PC-9 (cell line): ENCODE results near the gene HOXD3. TPM values are rescaled to one million over a fixed set of nuclear protein-coding genes. Genes with fewer than 3 reads are reported as not detected.

Experiments
- BruUV-seq: library from RNA; stranded (reverse); fragments of 400-500 nt; replicated peaks from 2 replicates; lab custom pipeline; 2021; lab: Mats Ljungman, UMichigan
- CTCF ChIA-PET: fragments of 300-600 bp; sonication (Branson Sonifier 250); formaldehyde crosslinking; loops from one replicate; lab custom pipeline; 2022; ENCODE audit warnings: antibody characterized with exemption; lab: Charles Lee
- POLR2A ChIA-PET: fragments of 300-600 bp; sonication (Branson Sonifier 250); formaldehyde crosslinking; loops from one replicate; lab custom pipeline; 2022; ENCODE audit warnings: antibody characterized with exemption; ENCODE audit not compliant: unreplicated experiment; lab: Charles Lee
- DNase-seq, 2 experiments: peaks; one replicate each; pipeline versions ENCODE4 v3.0.0 to v3.0.0-alpha.2; 2015 to 2022; ENCODE audit warnings: mixed read lengths in 1 of 2
- H2AFZ ChIP-seq: fragments of 200-600 bp; sonication (generic); 2 replicates; pipeline ENCODE4 v1.8.1; 2017; ENCODE audit warnings: antibody characterized with exemption
- H3F3A ChIP-seq: fragments of 200-600 bp; sonication (generic); 2 replicates; pipeline ENCODE4 v1.8.1; 2017; ENCODE audit warnings: antibody characterized with exemption, mild to moderate bottlenecking, low read depth; ENCODE audit not compliant: insufficient read depth
- H3K27ac ChIP-seq: fragments of 200-600 bp; sonication (generic); 2 replicates; pipeline ENCODE4 v1.6.1; 2016; ENCODE audit warnings: mixed run types
- H3K27me3 ChIP-seq: fragments of 200-600 bp; sonication (generic); 2 replicates; pipeline ENCODE4 v1.6.1; 2016; ENCODE audit warnings: low read depth, mixed run types; ENCODE audit not compliant: insufficient read depth
- H3K36me3 ChIP-seq: fragments of 200-600 bp; sonication (generic); 2 replicates; pipeline ENCODE4 v1.6.1; 2016; ENCODE audit warnings: low read depth, mixed run types
- H3K4me1 ChIP-seq: fragments of 200-600 bp; sonication (generic); replicated peaks from 2 replicates; pipeline ENCODE4 v1.6.1; 2016; ENCODE audit warnings: mixed run types; ENCODE audit not compliant: insufficient read depth
- H3K4me2 ChIP-seq: fragments of 200-600 bp; sonication (generic); 2 replicates; pipeline ENCODE4 v1.6.1; 2017; ENCODE audit warnings: mixed run types
- H3K4me3 ChIP-seq: fragments of 200-600 bp; sonication (generic); 2 replicates; pipeline ENCODE4 v1.6.1; 2016; ENCODE audit warnings: mixed run types
- H3K79me2 ChIP-seq: fragments of 200-600 bp; sonication (generic); 2 replicates; pipeline ENCODE4 v1.6.1; 2017; ENCODE audit warnings: low read depth, mixed run types
- H3K9me2 ChIP-seq: fragments of 200-600 bp; sonication (generic); 2 replicates; pipeline ENCODE4 v1.8.1; 2017; ENCODE audit warnings: mild to moderate bottlenecking; ENCODE audit not compliant: insufficient read depth
- H3K9me3 ChIP-seq: fragments of 200-600 bp; sonication (generic); 2 replicates; pipeline ENCODE4 v1.8.1; 2016; ENCODE audit warnings: low read depth; ENCODE audit not compliant: insufficient read depth
- H4K20me1 ChIP-seq: fragments of 200-600 bp; sonication (generic); 2 replicates; pipeline ENCODE4 v1.8.1; 2017; ENCODE audit not compliant: insufficient read depth
- CTCF ChIP-seq: fragments of 200-600 bp; sonication (generic); conservative IDR thresholded peaks from 2 replicates; pipeline ENCODE4 v1.6.1; 2017; ENCODE audit warnings: mixed run types, antibody characterized with exemption, mild to moderate bottlenecking, moderate library complexity
- EZH2 ChIP-seq: fragments of 200-600 bp; sonication (generic); IDR thresholded peaks from 2 replicates; pipeline ENCODE4 v1.8.0; 2017; ENCODE audit warnings: antibody characterized with exemption, low read depth
- intact Hi-C: fragments of 100-400 bp; cut with micrococcal nuclease; formaldehyde crosslinking; loops from one replicate; pipeline ENCODE4 v1.10.0; 2022; ENCODE audit not compliant: unreplicated experiment
- total RNA-seq: library from RNA; stranded (reverse); gene quantifications from 2 replicates; pipeline ENCODE4 v1.2.3, GENCODE V29; 2021

The HOXD3 gene
- total RNA-seq, 1 experiment from 2014 or later, result not detected

DNA sequence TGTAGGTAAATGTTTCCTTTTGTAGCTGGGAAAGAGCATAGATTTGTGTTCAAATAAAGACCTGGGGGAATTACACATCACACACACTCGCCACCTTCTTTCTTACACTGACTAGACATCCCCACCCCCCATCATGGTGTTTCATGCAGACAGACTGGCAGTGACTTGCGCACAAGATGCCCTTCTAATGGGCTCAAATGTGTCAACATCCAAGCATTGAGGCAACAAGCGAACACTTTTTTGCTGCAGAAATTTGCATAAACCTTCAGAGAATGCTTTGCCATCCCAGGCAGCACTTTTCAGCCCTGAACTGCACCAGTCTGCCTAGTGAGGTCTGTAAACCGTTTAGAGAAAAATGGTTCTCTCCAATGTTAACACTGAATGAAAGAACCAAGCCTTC lies 23.1 kb upstream of the HOXD3 start:
- Histone ChIP-seq H3K79me2 (no peaks in the 10 kb centered on the region), H2AFZ (no peak overlapping the region), H3K27me3 (peaks cover 26% of the 10 kb centered on the region), H3K4me1 (no peaks in the 10 kb centered on the region), H4K20me1 (no peaks in the 10 kb centered on the region), H3F3A (no peaks in the 10 kb centered on the region), H3K36me3 (no peaks in the 10 kb centered on the region), H3K9me2 (no peaks in the 10 kb centered on the region), H3K27ac (no peak overlapping the region), H3K9me3 (no peaks in the 10 kb centered on the region), H3K4me2 (no peak overlapping the region), H3K4me3 (no peak overlapping the region)
- TF ChIP-seq CTCF (no peak), EZH2 (no peak)
- intact Hi-C loops, result loop anchor here (2.0 kb wide), 1 partner anchor 505 kb away; no protein-coding TSS in a partner anchor
- ChIA-PET CTCF (no interaction called here), POLR2A (no interaction called here)
- BruUV-seq, result no TSS peak
- DNase-seq, result no peak

- H3F3A ChIP-seq, result no peaks in the 10 kb centered on the region
- no peaks in the 10 kb centered on the region for H4K20me1 ChIP-seq
- ChIA-PET CTCF (no interaction called here), POLR2A (no interaction called here)
- H3K36me3 ChIP-seq, result no peaks in the 10 kb centered on the region
- BruUV-seq, result no TSS peak
- peaks cover 21% of the 10 kb centered on the region for H3K27me3 ChIP-seq
- no peaks in the 10 kb centered on the region for H3K9me3 ChIP-seq
- H3K4me1 ChIP-seq, result no peaks in the 10 kb centered on the region
- H3K9me2 ChIP-seq, result no peaks in the 10 kb centered on the region
- H3K27ac ChIP-seq, result no peak overlapping the region
- no peak overlapping the region for H3K4me3 ChIP-seq
- no peak for DNase-seq
- H3K4me2 ChIP-seq, result no peak overlapping the region
- H3K79me2 ChIP-seq, result no peaks in the 10 kb centered on the region
- intact Hi-C loops, result loop anchor here (1.0 to 2.0 kb wide), 2 partner anchors 504 to 517 kb away; no protein-coding TSS in a partner anchor
- TF ChIP-seq EZH2 (no peak), CTCF (no peak; the same call in 1 of the 2 replicates)
- H2AFZ ChIP-seq, result no peak overlapping the region
Observed at GRCh38 chr2:176135035-176135440, 22.1 kb upstream of the HOXD3 start.

GRCh38 chr2:176136374-176137251 lies 20.5 kb upstream of the HOXD3 start:
- H3K27me3 ChIP-seq, result peaks cover 8% of the 10 kb centered on the region
- no peaks in the 10 kb centered on the region for H3K9me3 ChIP-seq
- H3K4me1 ChIP-seq, result no peaks in the 10 kb centered on the region
- ChIA-PET POLR2A (no interaction called here), CTCF (no interaction called here)
- TF ChIP-seq CTCF (no peak), EZH2 (no peak)
- intact Hi-C loops, result no loop called here
- no TSS peak for BruUV-seq
- DNase-seq, result no peak
- no peaks in the 10 kb centered on the region for H3K79me2 ChIP-seq
- H3K9me2 ChIP-seq, result no peaks in the 10 kb centered on the region
- no peak overlapping the region for H3K4me3 ChIP-seq
- no peaks in the 10 kb centered on the region for H4K20me1 ChIP-seq
- no peak overlapping the region for H2AFZ ChIP-seq
- H3F3A ChIP-seq, result no peaks in the 10 kb centered on the region
- no peak overlapping the region for H3K4me2 ChIP-seq
- H3K36me3 ChIP-seq, result no peaks in the 10 kb centered on the region
- H3K27ac ChIP-seq, result no peak overlapping the region
